GM20431 (cell line): ENCODE results near the gene MGAT3.

ENCODE experiments used
- in situ Hi-C: fragments of 300-500 bp; cut with MseI, MboI; formaldehyde crosslinking; loops from one replicate; pipeline ENCODE4 v1.15.0; 2020; ENCODE audit warnings: low sequenced_read_pairs; ENCODE audit not compliant: unreplicated experiment

MGAT3 gene

GRCh38 chr22:39535831-39536449, 79.1 kb downstream of the MGAT3 start:
- in situ Hi-C loops, result loop anchor here (25.0 kb wide), 1 partner anchor 826 kb away; the partner anchor contains the start of gene SGSM3

DNA sequence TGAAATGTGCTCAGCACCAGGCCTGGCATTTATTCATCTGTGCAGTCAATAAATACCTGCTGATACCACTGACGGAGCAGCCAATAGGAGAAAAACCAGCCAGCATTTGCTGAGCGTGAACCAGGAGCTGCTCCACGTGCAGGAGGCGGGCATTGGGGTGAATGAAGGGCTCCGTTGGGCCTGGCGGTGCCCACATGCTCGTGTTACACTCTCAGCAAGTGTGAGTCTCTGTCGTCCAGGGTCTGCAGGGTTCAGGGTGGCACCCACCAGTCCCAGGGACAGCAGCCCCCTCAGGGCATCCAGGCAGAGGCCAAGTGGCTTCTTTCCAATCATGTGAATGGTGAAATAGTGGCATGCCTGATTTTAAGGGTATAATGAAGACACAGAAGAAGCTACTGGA, 79.9 kb downstream of the MGAT3 start:
- in situ Hi-C loops, result loop anchor here (25.0 kb wide), 1 partner anchor 826 kb away; the partner anchor contains the start of gene SGSM3

DNA sequence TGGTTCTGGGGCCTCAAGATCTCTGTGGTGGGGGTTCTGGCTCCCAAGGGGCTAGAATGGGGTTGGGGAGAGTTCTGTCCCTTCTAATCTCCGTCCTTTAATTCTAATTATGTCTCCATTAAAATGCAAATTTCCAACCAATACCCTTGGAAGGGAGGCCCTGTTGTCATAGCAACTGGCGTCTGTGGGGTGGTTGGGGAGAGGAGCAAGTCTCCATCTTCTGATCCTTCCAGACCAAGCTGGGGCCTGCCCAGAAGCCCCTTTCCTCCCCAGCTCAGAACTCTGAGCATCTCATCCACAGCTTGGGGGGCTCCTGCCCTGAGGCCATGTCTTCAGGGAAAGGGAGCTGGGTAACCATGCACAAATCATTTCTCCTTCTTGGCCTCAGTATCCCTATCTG, 81.2 kb downstream of the MGAT3 start:
- in situ Hi-C loops, result loop anchor here (25.0 kb wide), 1 partner anchor 824 kb away; the partner anchor contains the start of gene SGSM3
